Motor neuron (in vitro differentiated cells): Measurements from ENCODE around the gene SLC30A7. TPM values are rescaled to one million over a fixed set of nuclear protein-coding genes. Genes with fewer than 3 reads are reported as not detected.
A peak's percentile ranks its signal among the peaks of the same experiment; 100 is the strongest.

ENCODE experiments used
- ATAC-seq, 8 experiments: fragments of 200-7000 bp; cut with Tn5 transposase; replicated peaks in 6 of 8; 2 replicates each; pipeline ENCODE4 v1.8.0; 2021; ENCODE audit warnings: mild to moderate bottlenecking in 8 of 8, moderate library complexity in 8 of 8
- H3K27ac ChIP-seq, 2 donors: fragments of 250-450 bp; sonication (Bioruptor Pico); 2 replicates each; pipeline ENCODE4 v1.9.0; 2021; ENCODE audit warnings: antibody characterized with exemption in 2 of 2, mild to moderate bottlenecking in 2 of 2, moderate library complexity in 1 of 2
- H3K4me1 ChIP-seq, 2 donors: fragments of 250-450 bp; sonication (Bioruptor Pico); replicated peaks in 1 of 2; 2 replicates each; pipeline ENCODE4 v1.6.1; 2021; ENCODE audit warnings: antibody characterized with exemption in 2 of 2, mild to moderate bottlenecking in 2 of 2, moderate library complexity in 1 of 2
- H3K4me3 ChIP-seq, 5 donors: fragments of 250-450 bp; sonication (Bioruptor Pico); 2 replicates each; pipeline ENCODE4 v1.9.0; 2021; ENCODE audit warnings: antibody characterized with exemption in 5 of 5, mild to moderate bottlenecking in 5 of 5, moderate library complexity in 4 of 5
- WGBS, 10 experiments: fragments of 450-650 bp; shearing (Covaris generic); methylation state at CpG; one replicate each; pipeline ENCODE4 v1.0.0; 2022; 5-methylcytosine and 5-hydroxymethylcytosine counted together
- in situ Hi-C, 9 experiments: fragments of 400-800 bp; cut with MboI; loops; one replicate each; pipeline ENCODE4 v1.15.0; 2021; ENCODE audit warnings: low sequenced_read_pairs in 9 of 9, low pct_unique_long_range_greater_than_20kb in 2 of 9; ENCODE audit not compliant: unreplicated experiment in 9 of 9
- total RNA-seq, 8 experiments: library from RNA; unstranded; fragments of 300-600 nt; gene quantifications; 2 replicates each; pipeline versions ENCODE4 v1.2.3 to v1.2.4, GENCODE V29; 2022

The SLC30A7 gene
- total RNA-seq, 8 experiments from 2014 or later, result 19.6 to 27.0 (median 21.1) TPM

DNA sequence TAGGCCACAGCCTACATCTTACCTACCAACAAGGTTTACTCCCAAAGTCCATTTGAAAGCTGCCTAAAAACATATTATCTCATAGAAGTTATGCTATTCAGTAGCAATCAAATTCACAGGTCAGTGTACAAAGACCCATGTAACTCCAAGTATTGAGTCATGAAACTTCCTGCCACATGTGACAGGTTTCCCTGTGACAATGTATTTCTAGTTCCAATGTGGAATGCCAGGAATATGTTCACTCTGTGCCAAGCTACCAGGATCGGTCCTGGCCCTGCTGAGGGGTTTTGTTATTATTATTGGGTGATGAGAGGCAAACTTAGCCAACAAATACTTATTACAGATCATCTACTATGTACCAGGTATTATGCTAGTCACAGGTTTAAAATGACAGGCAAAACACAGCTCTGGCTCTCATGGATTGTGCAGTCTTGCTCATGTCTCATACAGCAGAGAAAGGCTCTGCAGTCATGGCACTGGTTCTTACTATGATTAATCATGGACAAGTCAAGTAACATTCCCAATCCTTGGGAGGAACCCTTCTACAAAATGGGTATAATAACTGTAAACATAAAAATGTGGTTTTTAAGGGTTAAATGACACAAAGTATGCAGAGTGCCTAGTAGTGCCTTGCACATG lies 107.2 kb downstream of the SLC30A7 start:
- Histone ChIP-seq H3K27ac (no peak overlapping the region), H3K4me1 (peaks cover 3 to 14% of the 10 kb centered on the region in 2 donors), H3K4me3 (no peak overlapping the region)
- ATAC-seq, result no peak
- in situ Hi-C loops, result loop anchor here in 2 of 9 experiments (25.0 kb wide), 2 partner anchors 234 to 284 kb away; partner anchors contain the start of gene S1PR1 (in 1 of the 2)
- WGBS, 10 experiments, result 14 to 100% (median 82%) methylated on average over 1 of the region's 1 CpG; no CpG with 5 or more reads in 4 of the 10 experiments

DNA sequence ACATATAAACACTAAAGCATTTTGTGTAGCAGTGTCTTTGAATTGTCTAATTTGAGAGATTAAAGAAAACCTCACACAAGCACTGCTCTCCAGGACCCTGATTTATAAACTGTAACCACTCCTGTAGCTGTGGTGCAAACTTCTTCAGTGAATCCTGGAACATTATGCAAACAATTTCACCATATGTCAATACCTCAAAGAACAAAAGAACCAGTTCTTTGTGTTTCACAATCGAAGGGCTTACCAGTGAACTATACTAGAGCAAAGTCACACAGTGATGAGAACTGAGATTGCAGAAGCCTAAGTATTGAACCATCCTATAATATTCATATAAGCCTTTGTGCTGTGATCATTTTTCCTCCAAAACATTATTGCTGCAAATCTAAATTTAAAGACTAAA lies 108.2 kb downstream of the SLC30A7 start:
- no peak overlapping the region for H3K4me3 ChIP-seq
- peaks cover 3 to 14% of the 10 kb centered on the region in 2 donors for H3K4me1 ChIP-seq
- peak; percentile 28 to 86 (median 50) for ATAC-seq
- in situ Hi-C loops, result loop anchor here in 2 of 9 experiments (25.0 kb wide), 2 partner anchors 233 to 283 kb away; partner anchors contain the start of gene S1PR1 (in 1 of the 2)
- H3K27ac ChIP-seq, result no peak overlapping the region
- WGBS, 10 experiments, result 0 to 60% (median 29%) methylated on average over 1 of the region's 1 CpG; no CpG with 5 or more reads in 1 of the 10 experiments

DNA sequence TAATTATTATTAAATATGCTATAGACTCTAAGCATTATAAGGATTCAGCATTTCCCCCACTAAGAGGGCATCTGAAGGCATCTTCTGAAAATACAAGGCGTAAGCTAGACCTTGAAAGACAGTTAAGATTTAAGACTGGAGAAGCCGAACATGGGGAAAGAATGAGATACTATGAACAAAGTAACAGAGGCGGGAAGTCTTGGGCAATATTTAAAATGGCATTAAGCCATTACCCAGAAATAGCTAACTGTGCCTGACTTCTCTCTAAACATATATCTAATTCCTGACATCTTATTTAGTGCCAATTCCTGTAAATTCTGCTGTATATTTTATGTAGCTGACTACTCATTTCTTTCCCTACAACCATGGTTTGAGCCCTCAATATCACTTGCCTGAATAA lies 108.8 kb downstream of the SLC30A7 start:
- Histone ChIP-seq H3K27ac (no peak overlapping the region), H3K4me1 (peaks cover 3 to 14% of the 10 kb centered on the region in 2 donors), H3K4me3 (no peak overlapping the region)
- in situ Hi-C loops, result loop anchor here in 2 of 9 experiments (25.0 kb wide), 2 partner anchors 233 to 283 kb away; partner anchors contain the start of gene S1PR1 (in 1 of the 2)
- WGBS, 10 experiments, result 0 to 96% (median 77%) methylated on average over 1 to 3 of the region's 3 CpGs; no CpG with 5 or more reads in 3 of the 10 experiments
- peak in 1 of 8 experiments; percentile 41 for ATAC-seq

DNA sequence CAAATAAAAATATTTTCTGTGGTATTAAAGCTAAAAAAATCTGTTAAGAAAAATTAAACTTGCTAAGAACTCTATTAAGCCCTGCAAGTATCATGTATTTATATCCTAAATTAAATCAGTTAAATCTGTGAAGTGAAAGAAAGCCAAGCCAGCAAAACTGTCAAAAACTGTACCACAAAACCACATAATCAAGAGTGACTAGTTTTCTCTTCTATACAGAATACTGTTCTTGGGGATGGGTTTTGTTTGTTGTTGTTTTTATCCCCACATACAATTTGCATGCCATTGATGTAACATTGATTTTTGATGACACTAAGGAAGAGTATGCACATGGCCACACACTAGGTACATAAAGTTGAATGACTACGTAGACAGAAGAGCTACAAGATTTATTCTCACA lies 109.3 kb downstream of the SLC30A7 start:
- no peak overlapping the region for H3K27ac ChIP-seq
- H3K4me3 ChIP-seq, result no peak overlapping the region
- 67 to 100% (median 92%) methylated on average over 1 of the region's 1 CpG; no CpG with 5 or more reads in 3 of the 10 experiments for WGBS, 10 experiments
- in situ Hi-C loops, result loop anchor here in 2 of 9 experiments (25.0 kb wide), 2 partner anchors 232 to 282 kb away; partner anchors contain the start of gene S1PR1 (in 1 of the 2)
- H3K4me1 ChIP-seq, result peaks cover 3 to 14% of the 10 kb centered on the region in 2 donors
- ATAC-seq, result no peak

DNA sequence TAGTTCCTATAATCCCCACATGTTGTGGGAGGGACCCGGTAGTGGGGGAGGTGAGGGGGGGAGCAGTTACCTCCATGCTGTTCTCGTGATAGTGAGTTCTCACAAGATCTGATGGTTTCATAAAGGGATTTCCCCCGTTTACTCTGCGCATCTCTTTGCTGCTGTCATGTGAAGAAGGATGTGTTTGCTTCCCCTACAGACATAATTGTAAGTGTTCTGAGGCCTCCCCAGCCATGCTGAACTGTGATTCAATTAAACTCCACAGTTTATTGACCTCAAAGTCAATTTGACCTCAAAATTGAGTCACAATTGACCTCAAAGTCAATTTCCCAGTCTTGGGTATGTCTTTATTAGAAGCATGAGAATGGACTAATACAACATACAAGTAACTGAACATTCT lies 110.0 kb downstream of the SLC30A7 start:
- peaks cover 3 to 14% of the 10 kb centered on the region in 2 donors for H3K4me1 ChIP-seq
- 76 to 100% (median 90%) methylated on average over 1 to 4 of the region's 4 CpGs; no CpG with 5 or more reads in 4 of the 10 experiments for WGBS, 10 experiments
- ATAC-seq, result no peak
- H3K27ac ChIP-seq, result no peak overlapping the region
- in situ Hi-C loops, result loop anchor here in 2 of 9 experiments (25.0 kb wide), 2 partner anchors 231 to 281 kb away; partner anchors contain the start of gene S1PR1 (in 1 of the 2)
- no peak overlapping the region for H3K4me3 ChIP-seq

DNA sequence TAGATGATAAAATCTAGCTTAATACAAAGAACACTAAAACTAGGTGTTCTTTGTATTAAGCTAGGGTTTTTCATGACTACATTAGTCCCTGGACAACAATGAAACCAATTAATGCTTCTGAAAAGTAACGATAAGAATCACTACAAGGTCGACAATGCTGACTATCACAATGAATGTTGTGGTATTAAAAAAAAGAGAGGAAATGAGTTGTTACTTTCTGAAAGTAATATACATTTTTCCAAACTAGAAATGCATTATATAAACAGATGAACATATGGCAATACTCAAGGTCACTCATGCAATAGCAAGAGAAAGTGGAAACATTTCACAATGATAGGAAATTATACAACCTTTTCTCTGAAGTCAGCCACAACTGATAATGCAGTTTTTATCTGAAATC lies 110.7 kb downstream of the SLC30A7 start:
- H3K27ac ChIP-seq, result no peak overlapping the region
- no peak for ATAC-seq
- in situ Hi-C loops, result loop anchor here in 2 of 9 experiments (25.0 kb wide), 2 partner anchors 231 to 281 kb away; partner anchors contain the start of gene S1PR1 (in 1 of the 2)
- peaks cover 3 to 14% of the 10 kb centered on the region in 2 donors for H3K4me1 ChIP-seq
- 64 to 100% (median 88%) methylated on average over 1 to 2 of the region's 2 CpGs for WGBS, 10 experiments
- H3K4me3 ChIP-seq, result no peak overlapping the region

DNA sequence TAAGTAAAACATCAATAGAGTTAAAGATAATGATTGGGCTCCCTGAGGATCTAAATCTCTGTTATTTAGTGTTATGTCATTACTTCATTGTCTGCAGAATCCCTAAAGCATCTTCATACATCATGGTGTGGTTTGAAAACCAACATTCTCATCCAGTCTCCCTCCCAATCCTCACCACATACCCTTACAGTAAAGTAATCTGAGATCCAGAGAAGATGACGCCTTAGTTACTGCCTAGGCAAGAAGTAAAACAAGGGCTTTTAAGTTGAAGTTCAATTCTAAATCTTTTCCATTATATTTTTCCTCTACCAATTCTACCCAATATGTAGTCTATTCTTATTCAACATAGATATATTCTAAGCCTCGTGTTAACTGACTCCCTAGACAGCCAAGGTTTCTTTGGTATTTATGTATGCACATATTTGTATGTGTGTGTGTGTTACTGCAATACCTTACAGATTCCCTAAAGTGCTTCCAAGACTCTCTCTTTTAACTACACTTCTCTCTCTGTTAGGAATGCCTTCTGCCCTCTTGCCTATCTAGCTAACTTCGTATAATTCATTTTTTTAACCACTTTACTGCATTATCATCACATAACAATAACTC lies 112.4 kb downstream of the SLC30A7 start:
- WGBS, 10 experiments, result 48 to 90% (median 72%) methylated on average over 1 to 3 of the region's 3 CpGs; no CpG with 5 or more reads in 1 of the 10 experiments
- H3K4me1 ChIP-seq, result peaks cover 3 to 13% of the 10 kb centered on the region in 2 donors
- peak in 3 of 8 experiments; percentile 58 to 84 (median 80) for ATAC-seq
- in situ Hi-C loops, result loop anchor here in 2 of 9 experiments (25.0 kb wide), 2 partner anchors 229 to 279 kb away; partner anchors contain the start of gene S1PR1 (in 1 of the 2)
- H3K4me3 ChIP-seq, result no peak overlapping the region
- H3K27ac ChIP-seq, result no peak overlapping the region

DNA sequence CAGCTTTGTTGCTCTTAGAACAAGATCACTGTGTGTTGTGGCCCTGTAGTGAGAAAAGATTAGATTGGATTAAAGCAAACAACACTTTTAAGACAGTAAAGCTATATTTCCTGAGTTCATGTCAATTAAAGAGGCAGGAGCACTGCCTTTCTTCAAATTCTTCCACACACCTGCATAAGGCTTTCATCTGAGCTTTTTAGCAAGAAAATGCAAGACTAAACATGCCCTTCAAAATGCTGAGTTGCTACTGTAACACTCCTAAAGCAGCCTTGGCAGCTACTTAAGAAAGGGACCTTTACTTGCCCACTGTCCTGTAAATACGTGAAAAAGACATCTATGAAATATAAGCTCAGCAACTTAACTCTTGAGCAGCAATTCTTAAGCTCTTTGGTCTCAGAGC lies 117.9 kb downstream of the SLC30A7 start:
- in situ Hi-C loops, result loop anchor here in 2 of 9 experiments (25.0 kb wide), 2 partner anchors 224 to 274 kb away; partner anchors contain the start of gene S1PR1 (in 1 of the 2)
- 80 to 100% (median 100%) methylated on average over 1 of the region's 1 CpG; no CpG with 5 or more reads in 1 of the 10 experiments for WGBS, 10 experiments
- Histone ChIP-seq H3K4me3 (no peak overlapping the region), H3K27ac (no peak overlapping the region), H3K4me1 (no peaks in the 10 kb centered on the region)
- no peak for ATAC-seq

DNA sequence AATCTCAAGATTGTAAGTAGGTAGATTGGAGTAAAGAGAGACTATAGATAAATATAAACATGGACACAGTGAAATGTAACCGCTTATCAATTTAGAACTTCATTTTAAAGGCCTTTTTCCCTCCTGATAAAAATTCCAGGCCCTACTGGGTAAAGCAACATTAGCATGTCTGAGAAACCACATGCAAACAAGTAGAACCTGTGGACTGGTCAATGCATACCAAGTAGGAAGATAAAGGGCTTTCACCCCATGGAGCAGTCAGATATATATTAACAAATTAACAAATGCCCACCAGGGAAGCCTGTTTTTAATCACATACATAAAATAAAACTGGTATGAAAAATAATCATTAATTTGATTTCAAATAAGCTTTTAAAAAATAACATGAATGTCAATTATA lies 121.6 kb downstream of the SLC30A7 start:
- in situ Hi-C loops, result loop anchor here in 2 of 9 experiments (25.0 kb wide), 2 partner anchors 220 to 270 kb away; partner anchors contain the start of gene S1PR1 (in 1 of the 2)
- no peak overlapping the region for H3K4me3 ChIP-seq
- no peaks in the 10 kb centered on the region for H3K4me1 ChIP-seq
- 90 to 100% (median 100%) methylated on average over 1 of the region's 1 CpG for WGBS, 10 experiments
- no peak overlapping the region for H3K27ac ChIP-seq
- ATAC-seq, result no peak

DNA sequence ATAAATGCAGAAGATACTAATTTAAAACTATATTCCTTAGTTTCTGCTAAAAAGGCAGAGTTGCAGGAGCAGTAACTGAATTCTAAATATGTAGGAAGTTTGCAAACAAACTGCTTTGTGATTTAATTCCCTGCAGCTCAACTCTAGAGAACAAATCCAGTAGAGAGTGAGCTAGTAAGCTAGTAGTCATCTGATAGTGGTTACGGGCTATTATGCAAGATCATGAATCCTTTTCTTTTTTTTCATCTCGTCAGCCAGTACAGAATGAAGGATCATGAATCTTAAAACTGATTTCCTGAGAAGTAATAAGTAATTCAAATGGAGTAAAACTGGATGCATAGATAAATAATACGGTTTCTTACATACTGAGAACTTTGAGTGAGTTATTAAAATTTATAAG lies 126.4 kb downstream of the SLC30A7 start:
- in situ Hi-C loops, result loop anchor here in 2 of 9 experiments (25.0 kb wide), 2 partner anchors 215 to 265 kb away; partner anchors contain the start of gene S1PR1 (in 1 of the 2)

DNA sequence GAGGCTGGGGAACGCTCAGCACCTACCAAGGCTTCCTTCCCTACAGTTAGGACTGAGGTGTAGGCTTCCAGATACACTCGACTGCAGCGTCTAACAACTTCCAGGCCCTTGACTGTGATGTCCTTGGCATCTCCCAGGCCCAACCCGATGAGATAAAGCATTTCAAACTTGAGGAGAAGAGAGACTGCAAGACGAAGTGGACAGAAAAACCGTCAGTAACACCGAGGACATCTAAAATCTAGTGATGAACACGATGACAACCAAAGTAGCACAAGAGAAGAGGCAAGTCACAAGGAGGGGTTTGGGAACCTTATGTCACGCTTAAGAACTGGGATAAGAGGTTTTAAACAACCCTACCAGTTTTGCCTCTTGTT lies 129.4 kb downstream of the SLC30A7 start:
- in situ Hi-C loops, result no loop called here
- 0 to 5% (median 0%) methylated on average over 2 to 9 of the region's 9 CpGs; no CpG with 5 or more reads in 1 of the 10 experiments for WGBS, 10 experiments
- peak overlapping the region; percentile 80 to 90 for H3K27ac ChIP-seq
- ATAC-seq, result peak; percentile 8 to 35 (median 30)
- H3K4me1 ChIP-seq, result peaks cover 3 to 14% of the 10 kb centered on the region in 2 donors
- H3K4me3 ChIP-seq, result peak overlapping the region; percentile 59 to 84 (median 79)

More for the DNA sequence above, 126.4 kb downstream of the SLC30A7 start:
- H3K4me3 ChIP-seq, result no peak overlapping the region
- no peak overlapping the region for H3K27ac ChIP-seq
- peak in 3 of 8 experiments; percentile 5 to 14 (median 9) for ATAC-seq
- 0 to 100% (median 69%) methylated on average over 1 to 3 of the region's 3 CpGs for WGBS, 10 experiments
- peaks cover 0 to 14% of the 10 kb centered on the region in 2 donors for H3K4me1 ChIP-seq

DNA sequence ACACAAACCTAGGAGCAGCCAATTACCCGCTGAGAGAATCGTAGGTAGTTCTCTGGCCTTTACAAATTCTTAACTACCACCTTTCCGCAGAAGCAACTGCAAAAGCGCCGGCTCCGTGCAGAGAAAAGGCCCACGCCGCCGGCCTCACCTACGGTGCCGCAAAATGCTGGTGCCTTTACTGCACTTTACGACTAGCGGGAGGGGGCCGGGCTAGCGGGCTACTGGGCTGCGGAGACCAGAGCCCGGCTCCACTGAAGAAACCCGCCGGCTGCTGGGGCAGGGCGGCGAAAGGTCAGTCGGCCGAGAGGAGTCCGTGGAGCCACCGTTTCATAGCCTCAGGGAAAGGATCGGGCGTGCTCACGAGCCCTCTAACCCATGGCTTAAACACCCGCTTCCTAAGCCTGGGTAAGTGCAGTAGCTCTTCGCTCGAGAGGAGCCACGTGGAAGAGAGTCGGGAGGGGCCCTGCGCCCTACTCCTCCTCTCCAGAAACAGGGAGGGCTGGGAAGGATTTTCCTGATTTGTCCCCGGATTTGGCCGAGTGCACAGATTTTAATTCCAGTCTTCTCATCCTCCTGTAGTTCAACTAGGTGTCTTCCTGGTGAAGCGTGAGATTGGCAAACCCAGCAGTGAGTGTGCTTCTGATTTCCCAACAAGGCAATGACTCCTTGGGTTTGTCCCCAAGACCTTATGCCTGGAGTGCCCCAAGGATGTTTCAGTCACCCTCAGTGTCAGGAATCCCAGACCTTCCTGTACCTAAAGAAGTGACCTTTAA lies 130.0 kb downstream of the SLC30A7 start, which contains the start of gene DPH5:
Gene DPH5 (minus strand): TSS at position 128 of the 773 bp plus-strand sequence. CDS start 341 bp downstream, outside the sequence.
- Histone ChIP-seq H3K4me1 (peaks cover 3 to 14% of the 10 kb centered on the region in 2 donors), H3K27ac (peak within 1 kb of the TSS; percentile 80 to 90), H3K4me3 (peak within 1 kb of the TSS; percentile 59 to 84 (median 79))
- peak; percentile 80 to 95 (median 94) for ATAC-seq
- WGBS, 10 experiments, result 0 to 17% (median 0%) methylated on average over 1 to 33 of the region's 37 CpGs; no CpG with 5 or more reads in 1 of the 10 experiments
- in situ Hi-C loops, result no loop called here
